Caco-2 (cell line): ENCODE data around the gene CDK5RAP2. TPM values are rescaled to one million over a fixed set of nuclear protein-coding genes. Genes with fewer than 3 reads are reported as not detected.

Experiments
- BruUV-seq: library from RNA; stranded (reverse); fragments of 400-500 nt; replicated peaks from 2 replicates; lab custom pipeline; 2021; lab: Mats Ljungman, UMichigan
- CTCF ChIA-PET: fragments of 300-600 bp; sonication (Branson Sonifier 250); formaldehyde crosslinking; loops from one replicate; lab custom pipeline; 2022; ENCODE audit warnings: antibody characterized with exemption; lab: Charles Lee
- POLR2A ChIA-PET: fragments of 300-600 bp; sonication (Branson Sonifier 250); formaldehyde crosslinking; loops from one replicate; lab custom pipeline; 2022; ENCODE audit warnings: antibody characterized with exemption; lab: Charles Lee
- DNase-seq, 2 experiments: peaks; one replicate each; pipeline versions ENCODE4 v3.0.0 to v3.0.0-alpha.2; 2020 to 2022
- H3K27me3 ChIP-seq: replicated peaks from 2 replicates; pipeline ENCODE4 v1.6.0; 2011; ENCODE audit warnings: low read length; ENCODE audit not compliant: control insufficient read depth, insufficient read depth
- H3K36me3 ChIP-seq: 2 replicates; pipeline ENCODE4 v1.5.1; 2011; ENCODE audit warnings: low read length; ENCODE audit not compliant: control insufficient read depth, insufficient read depth
- H3K4me1 ChIP-seq: fragments of 250-450 bp; sonication (Bioruptor Pico); 2 replicates; pipeline ENCODE4 v1.5.1; 2020; ENCODE audit warnings: mild to moderate bottlenecking
- H3K4me3 ChIP-seq: 2 replicates; pipeline ENCODE4 v1.5.1; 2011; ENCODE audit warnings: low read depth, mild to moderate bottlenecking, control low read depth, low read length
- H3K9me3 ChIP-seq: fragments of 250-450 bp; sonication (Bioruptor Pico); 2 replicates; pipeline ENCODE4 v1.5.1; 2020; ENCODE audit warnings: mild to moderate bottlenecking, moderate library complexity
- H3K27ac Mint-ChIP-seq: one replicate; pipeline ENCODE4 v1.8.0; 2022; ENCODE audit warnings: mixed read lengths; ENCODE audit not compliant: unreplicated experiment
- H3K27me3 Mint-ChIP-seq: one replicate; pipeline ENCODE4 v1.8.0; 2022; ENCODE audit warnings: mixed read lengths; ENCODE audit not compliant: insufficient read depth, unreplicated experiment
- H3K36me3 Mint-ChIP-seq: one replicate; pipeline ENCODE4 v1.8.0; 2022; ENCODE audit warnings: mild to moderate bottlenecking, mixed read lengths; ENCODE audit not compliant: insufficient read depth, unreplicated experiment
- H3K4me1 Mint-ChIP-seq: one replicate; pipeline ENCODE4 v1.8.0; 2022; ENCODE audit warnings: low read depth, mixed read lengths; ENCODE audit not compliant: unreplicated experiment
- H3K4me3 Mint-ChIP-seq: one replicate; pipeline ENCODE4 v1.8.0; 2022; ENCODE audit warnings: mild to moderate bottlenecking, moderate library complexity, mixed read lengths; ENCODE audit not compliant: unreplicated experiment
- H3K9me3 Mint-ChIP-seq: one replicate; pipeline ENCODE4 v1.8.0; 2022; ENCODE audit warnings: mixed read lengths; ENCODE audit not compliant: unreplicated experiment
- CTCF ChIP-seq, 2 experiments: fragments of 200-600 bp in 1 of 2; IDR thresholded peaks; 1 replicate in 1 of 2; 2 replicates in 1 of 2; pipeline versions ENCODE4 v1.5.1 to v1.8.0; 2011 to 2022; ENCODE audit warnings: antibody characterized with exemption in 1 of 2, control low read depth in 1 of 2, inconsistent platforms in 1 of 2, low read depth in 1 of 2, low read length in 1 of 2, mild to moderate bottlenecking in 1 of 2, moderate library complexity in 1 of 2; ENCODE audit not compliant: insufficient read depth in 1 of 2, severe bottlenecking in 1 of 2, unreplicated experiment in 1 of 2
- intact Hi-C: fragments of 100-400 bp; cut with micrococcal nuclease; formaldehyde crosslinking; loops from one replicate; pipeline ENCODE4 v1.10.0; 2022; ENCODE audit not compliant: unreplicated experiment
- total RNA-seq: library from RNA; stranded (reverse); gene quantifications from 2 replicates; pipeline ENCODE4 v1.2.3, GENCODE V29; 2022

CDK5RAP2 gene
- total RNA-seq, 1 experiment from 2014 or later, result 71.3 TPM

GRCh38 chr9:120524863-120525262, 55.1 kb downstream of the CDK5RAP2 start:
- POLR2A ChIA-PET, result no interaction called here

GRCh38 chr9:120524038-120524437, 55.9 kb downstream of the CDK5RAP2 start:
- H3K36me3 ChIP-seq, result peaks cover 1% of the 10 kb centered on the region; the same call in 1 of the 2 replicates
- DNase-seq, result no peak
- H3K4me1 ChIP-seq, result 0 out of 2 replicates have a peak, but pooled peaks cover 8% of the 10 kb centered on the region
- H3K9me3 ChIP-seq, result no peaks in the 10 kb centered on the region
- no peaks in the 10 kb centered on the region for H3K27me3 ChIP-seq
- H3K36me3 Mint-ChIP-seq, result peaks cover 70% of the 10 kb centered on the region
- no peaks in the 10 kb centered on the region for H3K9me3 Mint-ChIP-seq
- no peak for TF ChIP-seq CTCF (IDR thresholded peaks at IDR 0.05; ENCODE audit: insufficient read depth in 1 of 2, low read depth in 1 of 2, low read length in 1 of 2, severe bottlenecking in 1 of 2, unreplicated experiment in 1 of 2)
- intact Hi-C loops, result no loop called here
- no TSS peak for BruUV-seq
- no peak overlapping the region for H3K4me3 Mint-ChIP-seq
- no peaks in the 10 kb centered on the region for H3K27me3 Mint-ChIP-seq
- ChIA-PET POLR2A (no interaction called here), CTCF (no interaction called here)
- H3K4me1 Mint-ChIP-seq, result peaks cover 25% of the 10 kb centered on the region
- H3K4me3 ChIP-seq, result no peak overlapping the region
- no peak overlapping the region for H3K27ac Mint-ChIP-seq

More at GRCh38 chr9:120524863-120525262, 55.1 kb downstream of the CDK5RAP2 start:
- Histone ChIP-seq H3K4me3 (no peak overlapping the region), H3K36me3 (peaks cover 1% of the 10 kb centered on the region; the same call in 1 of the 2 replicates), H3K27me3 (no peaks in the 10 kb centered on the region), H3K9me3 (no peaks in the 10 kb centered on the region), H3K4me1 (0 out of 2 replicates have a peak, but pooled peaks cover 8% of the 10 kb centered on the region)
- peak overlapping the region; percentile 11 for H3K27ac Mint-ChIP-seq
- peaks cover 25% of the 10 kb centered on the region for H3K4me1 Mint-ChIP-seq
- peak in 1 of 2 experiments; percentile 29 for DNase-seq
- H3K36me3 Mint-ChIP-seq, result peaks cover 73% of the 10 kb centered on the region
- BruUV-seq, result no TSS peak
- no peaks in the 10 kb centered on the region for H3K27me3 Mint-ChIP-seq
- no peak overlapping the region for H3K4me3 Mint-ChIP-seq
- CTCF ChIA-PET, result no interaction called here
- H3K9me3 Mint-ChIP-seq, result no peaks in the 10 kb centered on the region
- intact Hi-C loops, result no loop called here
- TF ChIP-seq CTCF (IDR thresholded peaks at IDR 0.05; ENCODE audit: insufficient read depth in 1 of 2, low read depth in 1 of 2, low read length in 1 of 2, severe bottlenecking in 1 of 2, unreplicated experiment in 1 of 2), result no peak

GRCh38 chr9:120522558-120522957, 57.4 kb downstream of the CDK5RAP2 start:
- no peaks in the 10 kb centered on the region for H3K36me3 ChIP-seq
- no peak overlapping the region for H3K4me3 Mint-ChIP-seq
- H3K27ac Mint-ChIP-seq, result no peak overlapping the region
- no peak for TF ChIP-seq CTCF (IDR thresholded peaks at IDR 0.05; ENCODE audit: insufficient read depth in 1 of 2, low read depth in 1 of 2, low read length in 1 of 2, severe bottlenecking in 1 of 2, unreplicated experiment in 1 of 2)
- no peaks in the 10 kb centered on the region for H3K27me3 ChIP-seq
- H3K27me3 Mint-ChIP-seq, result no peaks in the 10 kb centered on the region
- BruUV-seq, result no TSS peak
- ChIA-PET POLR2A (no interaction called here), CTCF (no interaction called here)
- intact Hi-C loops, result no loop called here
- no peak for DNase-seq
- 0 out of 2 replicates have a peak, but pooled peaks cover 8% of the 10 kb centered on the region for H3K4me1 ChIP-seq
- peaks cover 25% of the 10 kb centered on the region for H3K4me1 Mint-ChIP-seq
- H3K9me3 ChIP-seq, result no peaks in the 10 kb centered on the region
- H3K36me3 Mint-ChIP-seq, result peaks cover 69% of the 10 kb centered on the region
- no peak overlapping the region for H3K4me3 ChIP-seq
- H3K9me3 Mint-ChIP-seq, result no peaks in the 10 kb centered on the region
